Thymus (tissue), 14 donors: ENCODE measurements around the gene CRB2. TPM values are rescaled to one million over a fixed set of nuclear protein-coding genes. Genes with fewer than 3 reads are reported as not detected.

ENCODE experiments used
- DNase-seq, 9 donors: peaks; one replicate each; pipeline ENCODE4 v3.0.0-alpha.2; 2013; ENCODE audit warnings: low spot score in 9 of 9, low read depth in 6 of 9, missing footprints in 1 of 9
- H3K27ac ChIP-seq, 2 donors: one replicate each; pipeline ENCODE4 v1.5.1; 2013; ENCODE audit warnings: control low read depth in 1 of 2, low read depth in 1 of 2, low read length in 1 of 2, mild to moderate bottlenecking in 1 of 2, moderate library complexity in 1 of 2
- H3K27me3 ChIP-seq, 2 donors: one replicate each; pipeline ENCODE4 v1.5.1; 2013; ENCODE audit warnings: low read length in 1 of 2; ENCODE audit not compliant: control insufficient read depth in 2 of 2, insufficient read depth in 1 of 2
- H3K36me3 ChIP-seq, 2 donors: one replicate each; pipeline ENCODE4 v1.5.1; 2013; ENCODE audit warnings: low read length in 1 of 2, mild to moderate bottlenecking in 1 of 2, moderate library complexity in 1 of 2; ENCODE audit not compliant: control insufficient read depth in 2 of 2, insufficient read depth in 2 of 2
- H3K4me1 ChIP-seq, 2 donors: one replicate each; pipeline ENCODE4 v1.5.1; 2013; ENCODE audit warnings: low read length in 2 of 2; ENCODE audit not compliant: control insufficient read depth in 2 of 2, insufficient read depth in 2 of 2
- H3K4me3 ChIP-seq, 2 donors: one replicate each; pipeline ENCODE4 v1.5.1; 2013; ENCODE audit warnings: low read length in 2 of 2, control low read depth in 1 of 2, mild to moderate bottlenecking in 1 of 2
- H3K9me3 ChIP-seq, 2 donors: one replicate each; pipeline ENCODE4 v1.5.1; 2013; ENCODE audit warnings: low read length in 1 of 2, mild to moderate bottlenecking in 1 of 2; ENCODE audit not compliant: control insufficient read depth in 2 of 2, insufficient read depth in 1 of 2
- WGBS: extraction: QIAGEN DNeasy Blood & Tissue Kit; methylation state at CpG from one replicate; pipeline ENCODE4 v1.1.7; 2013; 5-methylcytosine and 5-hydroxymethylcytosine counted together
- long read RNA-seq, 10 donors: transcript quantifications; one replicate each; lab custom pipeline, GENCODE V29; 2026
- polyA plus RNA-seq: library from polyadenylated mRNA; stranded (reverse); fragments of 200-250 nt; gene quantifications from one replicate; pipeline ENCODE4 v1.2.3, GENCODE V29; 2013
- total RNA-seq: library from RNA; stranded (reverse); fragments of 120-200 nt; gene quantifications from one replicate; pipeline ENCODE4 v1.2.4, GENCODE V29; 2013
- donor health status: healthy.

CRB2 gene
- 0.61 TPM for total RNA-seq
- 0.21 TPM for polyA plus RNA-seq
- long read RNA-seq, donor 1: 0 reads
- long read RNA-seq, donor 2: 0 reads
- long read RNA-seq, donor 3: 0 reads
- long read RNA-seq, donor 4: 0 reads
- long read RNA-seq, donor 5: 0 reads
- long read RNA-seq, donor 6: 0 reads
- long read RNA-seq, donor 7: 0 reads
- long read RNA-seq, donor 8: 0 reads
- long read RNA-seq, donor 9: 0 reads
- long read RNA-seq, donor 10: 0 reads

- H3K27ac ChIP-seq: no peak within 1 kb of the TSS
- DNase-seq: no peak
- no peaks in the 10 kb centered on the region for H3K9me3 ChIP-seq
- H3K36me3 ChIP-seq: no peaks in the 10 kb centered on the region
- no peak within 1 kb of the TSS for H3K4me3 ChIP-seq
- peaks cover 8 to 41% of the 10 kb centered on the region in 2 donors for H3K4me1 ChIP-seq
- 91% methylated on average over 17 of the region's 17 CpGs for WGBS
- H3K27me3 ChIP-seq: peaks cover 0 to 20% of the 10 kb centered on the region in 2 donors
Observed at GRCh38 chr9:123355761-123356431, at the start of gene CRB2. CRB2 (plus strand) TSS chr9:123356197; CDS start chr9:123356261, 64 bp downstream.

GRCh38 chr9:123309611-123310010 is 46.4 kb upstream of the CRB2 start:
- H3K27me3 ChIP-seq: no peaks in the 10 kb centered on the region
- H3K4me1 ChIP-seq: peaks cover 0 to 20% of the 10 kb centered on the region in 2 donors
- H3K36me3 ChIP-seq: no peaks in the 10 kb centered on the region
- WGBS: 81% methylated on average over 1 of the region's 1 CpG
- no peak for DNase-seq
- no peak overlapping the region for H3K4me3 ChIP-seq
- no peak overlapping the region for H3K27ac ChIP-seq
- no peaks in the 10 kb centered on the region for H3K9me3 ChIP-seq

- H3K27ac ChIP-seq: no peak overlapping the region
- no peaks in the 10 kb centered on the region for H3K36me3 ChIP-seq
- H3K4me3 ChIP-seq: no peak overlapping the region
- no peaks in the 10 kb centered on the region for H3K27me3 ChIP-seq
- no peak for DNase-seq
- WGBS: 93% methylated on average over 4 of the region's 4 CpGs
- H3K9me3 ChIP-seq: no peaks in the 10 kb centered on the region
- peaks cover 0 to 11% of the 10 kb centered on the region in 2 donors for H3K4me1 ChIP-seq
Observed at GRCh38 chr9:123310551-123311249, 45.3 kb upstream of the CRB2 start.

GRCh38 chr9:123311250-123311752 is 44.7 kb upstream of the CRB2 start:
- no peak for DNase-seq
- H3K27me3 ChIP-seq: no peaks in the 10 kb centered on the region
- H3K9me3 ChIP-seq: no peaks in the 10 kb centered on the region
- H3K27ac ChIP-seq: no peak overlapping the region
- no peaks in the 10 kb centered on the region for H3K36me3 ChIP-seq
- no peak overlapping the region for H3K4me3 ChIP-seq
- WGBS: 92% methylated on average over 9 of the region's 9 CpGs
- peaks cover 0 to 13% of the 10 kb centered on the region in 2 donors for H3K4me1 ChIP-seq

GRCh38 chr9:123312306-123312877 is 43.6 kb upstream of the CRB2 start:
- H3K27me3 ChIP-seq: no peaks in the 10 kb centered on the region
- H3K4me3 ChIP-seq: no peak overlapping the region
- H3K4me1 ChIP-seq: peaks cover 0 to 11% of the 10 kb centered on the region in 2 donors
- no peaks in the 10 kb centered on the region for H3K36me3 ChIP-seq
- H3K9me3 ChIP-seq: no peaks in the 10 kb centered on the region
- DNase-seq: no peak
- no peak overlapping the region for H3K27ac ChIP-seq
- WGBS: 63% methylated on average over 4 of the region's 4 CpGs

GRCh38 chr9:123314617-123315016 is 41.4 kb upstream of the CRB2 start:
- DNase-seq: no peak
- H3K4me1 ChIP-seq: peaks cover 0 to 32% of the 10 kb centered on the region in 2 donors

GRCh38 chr9:123315635-123316034 is 40.4 kb upstream of the CRB2 start:
- no peak for DNase-seq
- Histone ChIP-seq H3K27ac (no peak overlapping the region), H3K4me1 (peaks cover 0 to 35% of the 10 kb centered on the region in 2 donors), H3K9me3 (no peaks in the 10 kb centered on the region), H3K4me3 (no peak overlapping the region), H3K27me3 (no peaks in the 10 kb centered on the region), H3K36me3 (no peaks in the 10 kb centered on the region)
- WGBS: 86% methylated on average over 2 of the region's 2 CpGs

More at GRCh38 chr9:123314617-123315016, 41.4 kb upstream of the CRB2 start:
- WGBS: 98% methylated on average over 6 of the region's 6 CpGs
- no peaks in the 10 kb centered on the region for H3K27me3 ChIP-seq
- no peak overlapping the region for H3K4me3 ChIP-seq
- H3K9me3 ChIP-seq: no peaks in the 10 kb centered on the region
- no peak overlapping the region for H3K27ac ChIP-seq
- no peaks in the 10 kb centered on the region for H3K36me3 ChIP-seq

- Histone ChIP-seq H3K9me3 (no peaks in the 10 kb centered on the region), H3K36me3 (no peaks in the 10 kb centered on the region), H3K27me3 (no peaks in the 10 kb centered on the region), H3K4me1 (peaks cover 0 to 39% of the 10 kb centered on the region in 2 donors), H3K27ac (no peak overlapping the region), H3K4me3 (no peak overlapping the region)
- DNase-seq: no peak
- 63% methylated on average over 7 of the region's 7 CpGs for WGBS
Observed at GRCh38 chr9:123316053-123316718, 39.8 kb upstream of the CRB2 start.
